Activated effector memory CD4-positive, alpha-beta T cell treated with anti-CD3 and anti-CD28 coated beads, Interleukin-2, amount 50 U/mL, for 16 hours (primary cell): ENCODE results near the gene PTPRN2.
"Not testable (repeated sequence)": the region's sequence is repeated elsewhere in the genome, so short reads cannot be mapped to it uniquely, and the experiment has no call there.

Experiments used
- DNase-seq: peaks from one replicate; pipeline ENCODE4 v3.0.0-alpha.2; 2020

PTPRN2 gene

DNA sequence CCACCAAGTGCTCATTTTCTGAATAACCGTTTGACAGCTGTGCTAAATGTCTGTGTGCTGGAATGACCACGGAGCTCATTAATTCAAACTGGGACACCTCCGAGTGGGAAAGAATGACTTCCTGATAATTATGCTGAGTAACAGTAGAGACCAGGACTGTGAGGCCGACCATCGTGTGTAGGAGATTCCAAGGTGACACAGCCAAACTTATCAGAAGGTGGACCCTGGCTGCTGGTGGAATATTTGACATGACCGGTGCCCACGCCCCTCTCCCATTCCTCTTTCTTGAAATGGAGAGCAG, 400.0 kb downstream of the PTPRN2 start:
- DNase-seq, result no peak

DNA sequence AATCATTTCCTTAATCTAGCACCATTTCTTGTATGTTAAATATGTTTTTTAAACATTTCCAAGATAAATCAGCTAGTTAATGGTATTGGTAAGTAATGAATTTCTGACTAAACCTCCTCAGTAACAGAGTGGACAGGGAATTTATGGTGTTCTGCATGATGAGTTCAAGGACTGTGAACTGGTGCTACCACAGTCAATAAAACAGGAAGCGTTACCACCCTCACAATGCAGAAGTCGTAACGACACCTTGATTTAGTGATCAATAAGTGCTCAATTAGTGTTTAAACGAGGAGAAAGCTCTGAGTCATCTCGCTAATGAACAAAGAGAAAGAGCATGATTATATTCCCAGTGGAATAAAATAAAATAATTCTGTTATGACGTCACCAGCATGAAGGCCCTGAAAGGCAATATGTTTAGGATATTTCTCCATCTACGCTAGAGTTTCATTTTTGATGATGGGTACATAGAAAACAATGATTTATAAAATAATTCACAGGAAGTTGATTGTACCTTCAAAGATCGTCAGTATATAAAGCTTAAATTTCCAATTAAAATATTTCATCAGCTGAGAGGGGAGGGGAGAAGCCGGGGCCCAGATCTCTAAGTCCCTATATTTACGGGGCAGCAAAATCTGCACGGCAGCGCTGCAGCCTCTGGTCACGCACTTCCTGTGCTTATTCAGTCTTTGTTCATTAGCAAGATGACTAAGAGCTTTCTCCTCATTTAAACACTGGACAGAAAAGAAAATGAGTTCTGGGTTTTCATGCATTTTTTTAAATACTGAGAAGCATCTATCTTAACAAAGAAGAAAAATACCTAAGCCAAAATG, 400.5 kb downstream of the PTPRN2 start:
- DNase-seq, result no peak

DNA sequence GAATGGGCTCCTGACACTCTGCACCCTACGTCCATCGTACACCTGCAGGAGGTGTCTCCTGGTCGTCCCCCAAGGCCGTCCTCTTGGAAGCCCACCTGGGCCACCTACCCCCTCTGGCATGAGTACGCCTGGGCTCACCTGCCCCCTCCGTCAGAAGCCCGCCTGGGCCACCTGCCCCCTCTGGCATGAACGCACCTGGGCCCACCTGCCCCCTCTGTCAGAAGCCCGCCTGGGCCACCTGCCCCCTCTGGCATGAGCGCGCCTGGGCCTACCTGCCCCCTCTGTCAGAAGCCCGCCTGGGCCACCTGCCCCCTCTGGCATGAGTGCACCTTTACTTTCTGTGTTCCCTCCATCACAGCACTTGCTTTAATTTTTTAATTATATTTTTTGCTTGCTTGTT, 401.2 kb downstream of the PTPRN2 start:
- no peak for DNase-seq

DNA sequence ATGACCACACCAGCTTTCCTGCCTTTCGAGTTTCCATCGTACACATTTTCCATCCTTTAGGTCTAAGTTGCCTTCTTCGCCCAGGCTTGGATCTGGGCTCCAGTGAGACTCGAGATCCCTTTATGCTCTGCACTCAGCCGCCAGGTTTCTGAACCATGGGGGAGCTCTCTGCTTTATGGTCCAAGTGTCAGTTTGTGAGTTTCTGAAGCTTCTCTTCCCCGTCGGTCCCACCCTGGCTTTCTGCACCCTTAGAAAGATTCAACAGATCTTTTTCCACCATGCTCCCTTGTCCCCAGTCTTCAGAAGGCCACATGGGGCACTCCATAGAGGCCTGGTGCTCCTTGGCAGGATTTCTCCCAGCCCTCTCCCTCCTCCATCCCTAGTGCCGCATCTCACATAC, 402.0 kb downstream of the PTPRN2 start:
- no peak for DNase-seq

DNA sequence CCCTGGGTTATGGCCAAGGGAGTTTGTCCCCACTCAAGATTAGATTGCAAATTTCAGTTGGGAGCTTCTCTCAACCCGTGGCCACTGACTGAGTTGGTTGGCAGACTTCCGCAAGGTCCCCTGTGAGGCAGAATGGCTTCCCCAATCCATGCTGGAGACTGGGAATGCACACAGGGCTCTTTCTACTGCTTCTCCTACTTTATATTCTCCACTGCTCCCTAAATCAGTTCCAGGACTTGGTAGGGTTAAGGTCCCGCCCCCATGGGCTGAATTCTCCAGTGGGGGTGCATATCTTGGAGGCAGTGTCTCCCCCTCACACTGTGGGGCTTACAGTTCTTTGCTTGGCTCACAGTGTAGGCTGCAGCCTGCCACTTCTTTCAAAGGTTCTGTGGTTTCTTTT, 404.2 kb downstream of the PTPRN2 start:
- DNase-seq, result no peak

DNA sequence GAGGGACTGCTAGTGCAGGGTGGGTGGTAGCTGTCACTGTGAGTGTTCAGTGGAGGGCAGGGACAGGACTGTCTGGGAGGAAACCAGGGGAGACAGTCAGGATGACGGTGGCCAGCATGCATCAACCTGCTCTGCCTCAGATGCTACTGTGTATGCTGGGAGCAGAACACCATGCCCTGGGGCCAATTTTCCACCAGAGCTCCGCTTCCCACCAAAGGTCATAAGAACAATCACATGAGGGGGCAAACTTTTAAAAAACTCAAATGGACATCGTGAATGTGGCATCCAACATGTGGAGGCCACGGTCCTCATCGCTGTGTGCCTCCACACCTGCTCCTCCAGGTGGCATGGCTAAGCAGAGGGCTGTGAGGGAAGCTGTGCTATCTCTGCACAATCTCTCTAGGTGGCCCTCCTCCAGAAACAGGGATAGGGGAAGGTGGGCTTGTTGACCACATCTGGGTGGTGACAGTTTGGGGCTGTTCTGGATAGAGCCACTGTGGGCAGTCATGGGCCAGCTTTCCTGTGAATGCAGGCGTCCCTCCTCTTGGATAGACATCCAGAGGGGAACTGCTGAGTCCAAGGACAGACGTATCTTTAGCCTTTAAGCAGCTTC, 411.0 kb downstream of the PTPRN2 start:
- no peak for DNase-seq

DNA sequence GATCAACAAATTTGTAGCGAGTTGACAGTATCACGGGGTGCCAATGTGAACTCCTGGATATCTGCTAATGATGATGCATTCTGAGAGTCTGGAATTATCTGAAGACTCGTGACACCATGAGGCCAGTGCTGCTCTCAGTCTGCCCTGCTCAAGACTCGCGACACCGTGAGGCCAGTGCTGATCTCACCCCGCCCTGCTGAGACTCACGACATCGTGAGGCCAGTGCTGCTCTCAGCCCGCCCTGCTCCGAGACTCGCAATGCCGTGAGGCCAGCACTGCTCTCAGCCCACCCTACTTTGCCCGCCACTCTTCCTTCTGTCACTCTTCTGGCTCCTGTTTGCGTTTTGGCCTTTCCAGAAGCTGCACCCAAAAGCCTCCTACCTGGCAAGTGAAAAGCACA, 411.8 kb downstream of the PTPRN2 start:
- no peak for DNase-seq

DNA sequence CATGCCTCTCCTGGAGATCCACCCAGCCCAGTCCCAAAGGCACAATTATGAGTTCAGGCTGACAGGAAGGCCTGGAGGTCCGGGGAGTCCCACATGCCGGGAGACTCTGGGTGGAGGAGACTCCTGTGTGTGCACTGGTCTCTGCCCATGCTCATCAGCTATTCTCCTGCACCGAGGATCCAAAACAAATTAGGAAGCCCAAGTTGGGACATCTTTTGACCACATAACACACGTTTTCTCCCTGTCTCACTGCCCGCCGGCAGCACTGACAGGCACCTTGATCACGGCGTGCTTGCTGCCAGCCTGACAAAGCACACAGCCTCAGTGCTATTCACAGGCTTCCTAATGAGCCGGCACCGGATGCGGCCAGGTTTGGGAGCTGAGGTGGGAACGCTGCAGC, 412.7 kb downstream of the PTPRN2 start:
- DNase-seq, result no peak

DNA sequence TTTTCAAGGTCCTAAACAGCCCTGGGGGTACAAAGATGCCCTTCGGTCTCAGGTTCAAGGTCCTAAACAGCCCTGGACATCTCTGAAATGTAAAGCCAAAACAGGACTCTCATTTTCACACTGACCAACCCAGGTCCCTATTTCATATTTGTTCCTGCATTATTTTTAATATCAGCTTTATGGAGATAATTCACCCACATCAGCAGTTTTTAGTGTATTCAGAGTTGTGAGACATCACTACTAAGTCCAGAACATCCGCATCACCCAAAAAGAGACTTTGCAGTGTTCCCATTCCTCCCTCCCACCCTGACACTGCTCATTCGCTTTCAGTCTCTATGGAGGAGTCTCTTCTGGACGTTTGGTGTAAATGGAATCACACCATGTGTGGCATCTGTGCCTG, 420.2 kb downstream of the PTPRN2 start:
- DNase-seq, result no peak

DNA sequence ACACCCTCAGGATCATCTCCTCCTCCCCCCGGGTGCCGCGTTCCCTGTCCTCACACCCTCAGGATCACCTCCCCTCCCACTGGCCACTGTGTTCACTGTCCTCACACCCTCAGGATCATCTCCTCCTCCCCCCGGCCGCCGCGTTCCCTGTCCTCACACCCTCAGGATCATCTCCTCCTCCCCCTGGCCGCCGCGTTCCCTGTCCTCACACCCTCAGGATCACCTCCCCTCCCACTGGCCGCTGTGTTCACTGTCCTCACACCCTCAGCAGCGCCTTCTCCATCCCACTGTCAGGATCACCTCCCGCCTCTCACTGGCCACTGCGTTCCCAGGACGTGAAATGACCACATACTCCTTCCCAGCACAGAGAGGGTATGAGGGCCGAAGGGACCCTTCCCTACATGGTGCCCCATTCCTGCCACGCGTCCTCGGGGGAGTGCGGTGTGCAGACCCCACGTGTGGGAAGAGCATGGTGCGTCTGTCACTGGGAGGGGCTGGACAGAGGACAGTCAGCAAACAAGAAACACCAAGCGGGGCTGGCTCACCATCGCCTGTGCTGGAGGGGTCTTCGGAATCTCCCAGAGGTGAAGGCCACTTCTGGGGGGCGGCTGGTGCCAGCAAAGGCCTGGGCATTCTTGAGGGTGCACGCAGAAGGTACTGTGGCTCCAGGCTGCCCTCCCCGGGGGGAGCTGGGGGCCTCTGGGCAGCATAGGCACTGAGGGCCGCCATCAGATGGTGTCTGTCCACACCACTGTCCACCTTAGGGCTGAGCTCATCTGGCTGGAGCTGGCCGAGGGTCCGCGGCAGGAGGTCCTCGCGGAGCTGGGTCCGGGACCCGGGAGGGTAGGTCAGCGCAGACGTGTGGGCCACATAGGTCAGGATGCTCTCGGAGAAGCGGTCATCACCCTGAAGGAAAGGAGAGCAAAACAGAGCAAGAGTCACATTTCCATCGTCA, 421.0 kb downstream of the PTPRN2 start:
- DNase-seq, result no peak

DNA sequence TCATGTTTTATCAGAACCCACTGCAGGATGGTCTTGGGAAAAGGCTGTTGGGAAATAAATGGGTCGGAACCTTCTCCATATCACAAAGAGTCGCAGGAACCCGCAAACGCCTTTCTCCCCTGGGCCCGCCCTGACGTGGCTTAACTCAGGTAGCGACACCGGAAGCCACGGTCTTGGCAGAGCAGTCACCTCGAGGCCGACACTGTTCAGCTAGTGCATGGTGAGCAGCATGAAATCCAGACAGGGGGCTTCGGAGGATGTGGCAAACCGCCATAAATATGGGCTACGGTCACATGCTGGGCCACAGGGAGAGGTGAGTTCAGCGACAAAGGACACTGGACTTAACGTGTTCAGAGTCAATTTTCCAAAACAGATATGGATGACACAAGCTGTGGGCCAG, 421.9 kb downstream of the PTPRN2 start:
- no peak for DNase-seq

DNA sequence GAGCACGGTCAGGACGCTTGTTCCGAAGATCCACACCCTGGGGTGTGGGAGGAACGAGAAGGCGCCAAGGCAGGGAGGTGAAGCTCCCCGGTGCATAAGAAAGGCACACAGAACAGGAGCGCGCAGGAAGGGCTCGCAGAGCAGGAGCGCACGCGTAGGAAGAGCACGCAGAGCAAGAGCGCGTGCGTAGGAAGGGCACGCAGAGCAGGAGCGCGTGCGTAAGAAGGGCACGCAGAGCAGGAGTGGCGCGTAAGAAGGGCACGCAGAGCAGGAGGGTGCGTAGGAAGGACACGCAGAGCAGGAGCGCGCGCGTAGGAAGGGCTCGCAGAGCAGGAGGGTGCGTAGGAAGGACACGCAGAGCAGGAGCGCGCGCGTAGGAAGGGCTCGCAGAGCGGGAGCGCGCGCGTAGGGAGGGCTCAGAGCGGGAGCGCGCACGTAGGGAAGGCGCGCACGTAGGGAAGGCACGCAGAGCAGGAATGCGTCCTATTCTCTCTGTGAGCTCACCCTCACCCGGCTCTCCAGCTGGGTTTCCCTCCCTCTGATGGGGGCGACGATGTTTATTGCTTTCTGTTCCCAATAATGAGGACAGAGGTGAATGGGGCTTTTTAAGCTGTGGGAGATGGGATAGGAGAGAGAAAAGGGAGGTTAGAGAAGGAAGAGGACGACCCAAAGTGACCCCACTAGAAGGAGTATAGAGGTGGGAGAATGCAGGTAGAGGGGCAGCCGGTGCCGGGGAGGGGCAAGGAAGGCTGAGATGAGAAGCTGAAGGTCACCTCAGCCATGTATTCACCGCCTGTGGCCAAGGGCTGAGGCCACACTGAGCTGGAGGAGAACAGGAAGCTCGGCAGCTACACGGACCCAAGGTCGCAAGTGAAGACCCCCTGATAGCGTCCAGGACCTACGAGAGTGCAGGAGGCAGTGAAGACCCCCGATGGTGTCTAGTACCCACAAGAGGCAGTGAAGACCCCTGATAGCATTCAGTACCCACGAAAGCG, 423.2 kb downstream of the PTPRN2 start:
- DNase-seq, result no peak

DNA sequence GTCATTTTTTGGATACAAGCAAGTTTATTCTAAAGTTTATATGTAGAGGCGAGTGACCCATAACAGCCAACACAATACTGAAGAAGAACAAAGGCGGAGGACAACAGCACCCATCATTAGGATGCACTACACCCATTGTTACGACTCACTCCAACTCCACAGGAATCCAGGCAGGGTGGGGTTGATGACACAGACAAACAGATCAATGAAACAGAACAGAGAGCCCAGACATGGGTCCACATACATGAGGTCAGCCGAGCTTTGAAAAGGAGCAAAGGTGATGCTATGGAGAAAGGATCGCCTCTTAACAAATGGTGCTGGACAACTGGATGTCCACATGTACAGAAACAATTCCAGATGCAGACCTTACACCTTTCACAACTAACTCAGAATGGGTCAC, 426.4 kb downstream of the PTPRN2 start:
- no peak for DNase-seq

DNA sequence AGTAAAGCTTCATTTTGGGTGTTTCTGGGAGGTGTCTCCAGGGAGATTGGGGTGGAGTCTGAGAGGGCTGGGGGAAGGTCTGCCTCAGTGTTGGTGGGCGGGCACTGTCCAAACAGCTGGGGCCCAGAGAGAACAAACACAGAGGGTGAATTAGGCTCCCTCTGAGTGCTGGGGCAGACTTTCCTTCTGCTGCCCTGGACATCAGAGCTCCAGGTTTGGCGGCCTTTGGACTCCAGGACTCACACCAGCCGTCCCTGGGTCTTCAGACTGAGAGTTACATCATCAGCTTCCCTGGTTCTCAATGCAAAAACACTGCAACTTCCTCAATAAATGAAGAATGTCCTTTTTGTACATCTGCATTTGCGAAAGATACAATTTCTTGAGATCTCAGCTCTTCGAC, 427.4 kb downstream of the PTPRN2 start:
- DNase-seq, result no peak

DNA sequence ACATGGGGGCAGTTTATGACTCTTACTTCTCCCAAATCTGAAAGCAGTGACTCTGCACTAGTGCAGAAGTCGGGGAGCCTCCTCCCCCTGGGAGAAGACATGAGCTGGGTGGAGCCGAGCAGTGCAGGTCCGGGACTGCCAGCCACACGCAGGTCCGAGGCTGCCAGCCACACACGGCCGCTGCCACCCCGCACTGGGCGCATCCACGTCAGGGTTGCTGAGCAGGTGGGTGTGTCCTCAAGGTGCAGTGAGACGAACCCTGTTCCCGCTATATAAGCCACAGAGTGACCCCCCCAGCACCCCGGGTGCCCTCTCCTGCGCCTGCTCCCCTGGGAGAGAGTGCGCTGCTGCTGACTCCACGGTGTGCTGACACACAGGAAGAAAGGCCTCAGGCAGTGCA, 430.2 kb downstream of the PTPRN2 start:
- no peak for DNase-seq

DNA sequence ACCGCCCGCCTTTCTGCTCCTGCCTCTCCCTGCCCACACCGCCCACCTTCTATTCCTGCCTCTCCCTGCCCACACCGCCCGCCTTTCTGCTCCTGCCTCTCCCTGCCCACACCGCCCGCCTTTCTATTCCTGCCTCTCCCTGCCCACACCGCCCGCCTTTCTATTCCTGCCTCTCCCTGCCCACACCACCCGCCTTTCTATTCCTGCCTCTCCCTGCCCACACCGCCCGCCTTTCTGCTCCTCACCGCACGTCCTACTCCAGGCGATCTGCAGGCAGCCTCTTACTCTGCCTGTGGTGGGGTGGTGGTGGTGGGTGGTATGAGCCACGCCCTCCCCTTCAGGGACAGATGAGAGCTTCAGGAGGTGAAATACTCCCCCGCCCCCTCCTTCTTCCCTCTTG, 436.4 kb downstream of the PTPRN2 start:
- peak; percentile 76 for DNase-seq

DNA sequence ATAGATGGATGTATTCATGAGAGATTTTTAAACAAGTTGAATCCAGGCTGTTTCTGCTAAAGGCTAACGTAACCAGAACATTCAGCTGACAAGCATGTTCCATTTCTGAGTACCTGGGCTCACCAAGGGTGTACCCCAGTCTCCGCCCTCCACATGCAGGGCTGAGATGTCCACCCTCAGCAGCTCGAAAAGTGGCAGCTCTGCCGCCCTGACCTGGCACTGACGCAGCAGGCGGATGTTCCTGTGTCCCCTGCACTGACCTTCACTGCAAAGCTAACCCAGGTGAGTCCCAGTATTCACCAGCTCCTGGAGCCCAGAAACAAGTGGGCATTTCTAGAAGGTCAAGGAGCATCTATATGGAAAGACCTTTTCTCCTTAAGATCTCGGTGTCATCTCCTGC, 437.4 kb downstream of the PTPRN2 start:
- DNase-seq, result no peak

DNA sequence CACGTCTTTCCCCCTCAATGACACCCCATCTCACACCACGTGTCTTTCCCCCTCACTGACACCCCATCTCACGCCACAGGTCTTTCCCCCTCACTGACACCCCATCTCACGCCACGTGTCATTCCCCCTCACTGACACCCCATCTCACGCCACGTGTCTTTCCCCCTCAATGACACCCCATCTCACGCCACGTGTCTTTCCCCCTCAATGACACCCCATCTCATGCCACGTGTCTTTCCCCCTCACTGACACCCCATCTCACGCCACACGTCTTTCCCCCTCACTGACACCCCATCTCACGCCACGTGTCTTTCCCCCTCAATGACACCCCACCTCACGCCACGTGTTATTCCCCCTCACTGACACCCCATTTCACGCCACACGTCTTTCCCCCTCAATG, 440.2 kb downstream of the PTPRN2 start:
- not testable (repeated sequence) for DNase-seq

DNA sequence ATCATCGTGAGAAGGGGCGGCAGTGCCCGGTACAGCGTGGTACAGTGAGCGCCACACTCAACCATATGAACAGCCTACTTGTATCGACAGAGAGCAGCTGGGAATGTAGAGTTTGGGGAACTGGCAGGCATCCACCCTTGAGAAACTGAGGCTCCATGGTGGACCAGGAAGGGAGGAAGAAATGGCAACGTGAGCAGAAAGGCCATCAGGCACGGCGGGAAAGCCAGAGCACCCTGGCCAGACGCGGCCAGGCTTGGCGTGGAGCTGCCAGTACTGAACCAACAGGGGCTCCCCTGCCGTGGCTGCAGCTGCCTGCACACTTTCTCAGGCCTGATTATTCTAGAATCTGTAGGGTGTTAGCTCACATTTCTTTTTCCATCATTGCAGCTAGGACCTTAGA, 442.3 kb downstream of the PTPRN2 start:
- no peak for DNase-seq

DNA sequence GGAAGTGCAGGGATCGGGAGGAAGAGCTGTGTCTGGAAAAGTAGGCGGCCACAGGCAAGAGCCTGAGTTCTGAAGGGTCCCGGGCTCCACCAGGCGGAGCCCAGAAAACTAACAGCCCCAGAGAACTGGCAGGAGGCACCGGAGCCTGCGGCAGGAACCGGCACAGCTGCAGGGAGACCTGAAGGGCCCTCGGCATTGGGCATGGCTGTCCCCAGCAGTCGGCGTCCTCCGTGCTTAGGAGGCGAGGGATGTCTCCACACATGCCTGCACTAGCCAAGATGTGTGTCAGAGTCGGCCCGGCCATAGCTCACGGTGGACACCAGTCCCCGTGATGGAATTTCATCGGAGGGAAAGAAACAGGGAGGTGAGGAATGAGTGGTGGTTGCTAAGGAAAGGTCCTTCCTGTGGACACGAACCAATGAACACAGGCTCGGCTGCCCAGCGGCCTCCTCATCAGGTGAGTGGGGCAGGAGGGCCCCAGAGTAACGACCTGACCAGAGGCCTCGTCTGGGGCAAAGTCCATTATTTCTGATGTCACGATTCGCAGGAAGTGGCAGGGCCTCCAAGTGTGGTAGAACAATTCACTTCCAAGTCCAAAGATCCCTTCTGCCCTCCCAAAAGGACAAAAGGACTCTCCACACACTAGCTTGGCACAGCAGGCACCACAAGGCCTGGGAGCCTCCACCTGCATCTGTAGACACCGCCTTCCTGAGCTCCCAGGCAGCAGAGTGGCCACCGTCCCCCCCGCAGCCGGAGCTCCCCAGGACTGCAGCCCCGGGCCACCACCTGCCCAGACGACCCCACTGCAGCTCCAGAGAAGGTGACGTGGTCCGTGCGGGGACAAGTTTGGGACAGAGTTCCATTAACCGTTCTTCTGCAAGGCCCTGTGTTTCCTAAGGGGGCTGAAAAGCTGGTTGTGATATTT, 444.2 kb downstream of the PTPRN2 start:
- no peak for DNase-seq

DNA sequence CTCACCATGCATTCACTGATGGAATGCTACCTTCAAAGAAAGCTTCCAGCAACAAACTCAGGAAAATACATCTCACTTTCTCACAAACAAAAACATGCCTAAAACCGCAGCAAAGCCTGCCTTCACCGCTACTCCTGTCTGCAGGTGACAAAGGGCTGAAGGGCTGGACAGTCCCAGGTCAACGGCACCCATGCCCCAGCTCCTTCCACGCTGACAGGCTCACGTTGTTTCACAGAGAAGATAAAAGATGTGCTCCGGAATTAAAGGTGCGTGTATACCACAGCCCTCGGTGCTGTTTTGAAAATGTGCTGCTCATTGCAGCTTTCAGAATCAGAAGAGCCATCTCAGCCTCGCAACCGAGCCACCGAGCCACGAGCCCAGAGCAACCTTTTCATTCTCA, 445.0 kb downstream of the PTPRN2 start:
- no peak for DNase-seq
